ENCODE results near the gene P2RX1.

DNA sequence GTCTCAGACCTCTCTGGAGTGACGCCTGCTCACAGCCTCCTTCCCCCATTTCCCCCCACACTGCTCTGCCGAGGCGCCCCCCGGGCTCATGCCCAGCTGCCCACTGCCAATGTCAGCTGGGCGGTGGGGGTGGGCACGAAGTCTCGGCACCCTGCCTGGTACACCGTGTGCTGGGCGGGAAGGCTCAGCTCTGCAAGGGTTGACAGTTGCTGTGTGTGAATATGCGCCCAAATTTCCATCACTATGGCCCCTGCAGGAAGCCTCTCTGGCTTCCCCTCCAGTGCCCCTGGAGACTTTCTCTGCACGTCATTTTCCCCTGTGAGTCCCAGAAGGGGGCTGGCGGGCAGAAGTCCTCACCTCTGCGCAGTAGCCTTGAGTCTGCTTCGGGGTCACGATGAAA is 11.8 kb downstream of the P2RX1 start:
- TF ChIP-seq, protein P1, sequence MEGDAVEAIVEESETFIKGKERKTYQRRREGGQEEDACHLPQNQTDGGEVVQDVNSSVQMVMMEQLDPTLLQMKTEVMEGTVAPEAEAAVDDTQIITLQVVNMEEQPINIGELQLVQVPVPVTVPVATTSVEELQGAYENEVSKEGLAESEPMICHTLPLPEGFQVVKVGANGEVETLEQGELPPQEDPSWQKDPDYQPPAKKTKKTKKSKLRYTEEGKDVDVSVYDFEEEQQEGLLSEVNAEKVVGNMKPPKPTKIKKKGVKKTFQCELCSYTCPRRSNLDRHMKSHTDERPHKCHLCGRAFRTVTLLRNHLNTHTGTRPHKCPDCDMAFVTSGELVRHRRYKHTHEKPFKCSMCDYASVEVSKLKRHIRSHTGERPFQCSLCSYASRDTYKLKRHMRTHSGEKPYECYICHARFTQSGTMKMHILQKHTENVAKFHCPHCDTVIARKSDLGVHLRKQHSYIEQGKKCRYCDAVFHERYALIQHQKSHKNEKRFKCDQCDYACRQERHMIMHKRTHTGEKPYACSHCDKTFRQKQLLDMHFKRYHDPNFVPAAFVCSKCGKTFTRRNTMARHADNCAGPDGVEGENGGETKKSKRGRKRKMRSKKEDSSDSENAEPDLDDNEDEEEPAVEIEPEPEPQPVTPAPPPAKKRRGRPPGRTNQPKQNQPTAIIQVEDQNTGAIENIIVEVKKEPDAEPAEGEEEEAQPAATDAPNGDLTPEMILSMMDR (IDR thresholded peaks at IDR 0.05) = no peak
- no peak for TF ChIP-seq EZH2 (IDR thresholded peaks at IDR 0.05; ENCODE audit: borderline replicate concordance, insufficient read depth, low read depth, low read length, poor library complexity, severe bottlenecking)
